ENCODE results near the gene PITPNM1. TPM values are rescaled to one million over a fixed set of nuclear protein-coding genes. Genes with fewer than 3 reads are reported as not detected.
A peak's percentile ranks its signal among the peaks of the same experiment; 100 is the strongest.

The PITPNM1 gene
- total and polyA plus RNA-seq, 2 of the 13 experiments (the other 11 are each of a cell fraction or from before 2014, with no cell fraction given), result 8.2 to 8.5 TPM

GRCh38 chr11:67492801-67493547 lies 12.2 kb downstream of the PITPNM1 start:
- no peak overlapping the region for H3K4me2 ChIP-seq (ENCODE audit: low read depth, low read length)
- no peak overlapping the region for H3K27ac ChIP-seq (ENCODE audit: extremely low read length, insufficient read depth, low read length)
- in situ Hi-C loops (cut with HindIII; ENCODE audit: extremely low pct_ligation_motif_present, low pct_unique_long_range_greater_than_20kb) (no loop called here), intact Hi-C loops (cut with micrococcal nuclease; ENCODE audit: unreplicated experiment) (no loop called here)
- no peak overlapping the region for H2AFZ ChIP-seq (ENCODE audit: low read length)
- no peaks in the 10 kb centered on the region for H3K9me3 ChIP-seq (ENCODE audit: low read length)
- ATAC-seq (peak; percentile 19), DNase-seq (ENCODE audit: low spot score) (no peak), FAIRE-seq (no peak)
- BruUV-seq (replicated peaks), result no TSS peak
- no peak overlapping the region for H3K4me3 ChIP-seq (replicated peaks in 1 of 3; ENCODE audit: insufficient read depth in 1 of 3, low read depth in 2 of 3, low read length in 3 of 3)
- ChIA-PET POLR2A (interaction anchor here (1.3 kb wide), 1 partner anchor 10 kb away, joined by 3 read pairs; the partner anchor contains the start of gene AIP), CTCF (ENCODE audit: low intra/inter-chr PET ratio, low total read pairs) (no interaction called here)
- 94% methylated on average over 23 of the region's 46 CpGs for WGBS (ENCODE audit: low lambda C conversion rate)
- no peaks in the 10 kb centered on the region for H3K79me2 ChIP-seq (ENCODE audit: insufficient read depth, low read length)
- H3K4me1 ChIP-seq (ENCODE audit: insufficient read depth, low read length), result no peaks in the 10 kb centered on the region
- H3K36me3 ChIP-seq (replicated peaks in 1 of 2; ENCODE audit: control insufficient read depth in 1 of 2, insufficient read depth in 2 of 2, low read length in 2 of 2), result peaks cover 3 to 15% of the 10 kb centered on the region in 2 experiments; a peak in 4 of 5 replicates
- no peaks in the 10 kb centered on the region for H3K27me3 ChIP-seq (ENCODE audit: control insufficient read depth in 1 of 2, insufficient read depth in 2 of 2, low read length in 2 of 2)
- TF ChIP-seq NFE2 (CRISPR knock-in tag; IDR thresholded peaks at IDR 0.05) (no peak), AGO2 (optimal IDR thresholded peaks at IDR 0.05; ENCODE audit: low read depth, low read length) (peak; percentile 45), RBFOX2 (IDR thresholded peaks at IDR 0.05; ENCODE audit: low read depth, low read length) (peak; percentile 20; the same call in 1 of the 2 replicates), ZBTB38 (CRISPR knock-in tag; IDR thresholded peaks at IDR 0.05) (peak; percentile 28; the same call in 1 of the 2 replicates)
- H3K9ac ChIP-seq (ENCODE audit: insufficient read depth, low read depth, low read length), result no peak overlapping the region
- no peaks in the 10 kb centered on the region for H4K20me1 ChIP-seq (ENCODE audit: insufficient read depth, low read length)

GRCh38 chr11:67492069-67492727 lies 13.0 kb downstream of the PITPNM1 start:
- H3K9ac ChIP-seq (ENCODE audit: insufficient read depth, low read depth, low read length), result no peak overlapping the region
- no peaks in the 10 kb centered on the region for H3K27me3 ChIP-seq (ENCODE audit: control insufficient read depth in 1 of 2, insufficient read depth in 2 of 2, low read length in 2 of 2)
- H3K9me3 ChIP-seq (ENCODE audit: low read length), result no peaks in the 10 kb centered on the region
- H2AFZ ChIP-seq (ENCODE audit: low read length), result no peak overlapping the region
- intact Hi-C loops (cut with micrococcal nuclease; ENCODE audit: unreplicated experiment), result no loop called here
- no TSS peak for BruUV-seq (replicated peaks)
- FAIRE-seq (no peak), ATAC-seq (no peak), DNase-seq (ENCODE audit: low spot score) (no peak)
- H3K4me2 ChIP-seq (ENCODE audit: low read depth, low read length), result no peak overlapping the region
- H3K36me3 ChIP-seq (replicated peaks in 1 of 2; ENCODE audit: control insufficient read depth in 1 of 2, insufficient read depth in 2 of 2, low read length in 2 of 2), result peaks cover 3 to 21% of the 10 kb centered on the region in 2 experiments; a peak in 4 of 5 replicates
- POLR2A ChIA-PET, result interaction anchor here (1.3 to 1.4 kb wide), 1 partner anchor 9 kb away, joined by 3 to 6 read pairs; the partner anchor contains the start of gene AIP
- no peaks in the 10 kb centered on the region for H4K20me1 ChIP-seq (ENCODE audit: insufficient read depth, low read length)
- peak; percentile 64 for TF ChIP-seq AGO2 (optimal IDR thresholded peaks at IDR 0.05; ENCODE audit: low read depth, low read length)
- TF ChIP-seq NCOA2 (CRISPR knock-in tag; IDR thresholded peaks at IDR 0.05), result no peak
- TF ChIP-seq RBFOX2 (IDR thresholded peaks at IDR 0.05; ENCODE audit: low read depth, low read length), result peak; percentile 66; the same call in 1 of the 2 replicates
- peak; percentile 91 for TF ChIP-seq ZNF629 (CRISPR knock-in tag; conservative IDR thresholded peaks at IDR 0.05)
- no peak overlapping the region for H3K4me3 ChIP-seq (replicated peaks in 1 of 3; ENCODE audit: insufficient read depth in 1 of 3, low read depth in 2 of 3, low read length in 3 of 3)
- H3K4me1 ChIP-seq (ENCODE audit: insufficient read depth, low read length), result no peaks in the 10 kb centered on the region
- CTCF ChIA-PET (ENCODE audit: low intra/inter-chr PET ratio, low total read pairs), result no interaction called here
- WGBS (ENCODE audit: low lambda C conversion rate), result no CpG with 5 or more reads among the region's 19 CpGs
- no peak overlapping the region for H3K27ac ChIP-seq (ENCODE audit: extremely low read length, insufficient read depth, low read length)
- H3K79me2 ChIP-seq (ENCODE audit: insufficient read depth, low read length), result no peaks in the 10 kb centered on the region
- in situ Hi-C loops (cut with HindIII; ENCODE audit: extremely low pct_ligation_motif_present, low pct_unique_long_range_greater_than_20kb), result no loop called here

All from HepG2 (cell line).